Stimulated activated naive CD8-positive, alpha-beta T cell treated with anti-CD3 and anti-CD28 coated beads, Interleukin-15, amount 100 ng/mL, for 72 hours (primary cell): Measurements from ENCODE around the gene PGM3.

Experiments
- ATAC-seq: fragments of 150-1000 bp; cut with Tn5 transposase; 2 replicates; pipeline ENCODE4 v1.10.0; 2021; ENCODE audit warnings: mild to moderate bottlenecking, moderate library complexity
- DNase-seq, 2 donors: peaks; one replicate each; pipeline ENCODE4 v3.0.0; 2021 to 2022
- H3K27ac Mint-ChIP-seq, 2 donors: one replicate each; pipeline ENCODE4 v1.8.0; 2022; ENCODE audit warnings: mild to moderate bottlenecking in 2 of 2, mixed read lengths in 2 of 2, moderate library complexity in 2 of 2
- H3K27me3 Mint-ChIP-seq: one replicate; pipeline ENCODE4 v1.8.0; 2022; ENCODE audit warnings: mixed read lengths
- H3K4me1 Mint-ChIP-seq: one replicate; pipeline ENCODE4 v1.8.0; 2022; ENCODE audit warnings: mild to moderate bottlenecking, mixed read lengths
- H3K4me3 Mint-ChIP-seq, 2 donors: one replicate each; pipeline ENCODE4 v1.8.0; 2022; ENCODE audit warnings: mild to moderate bottlenecking in 2 of 2, mixed read lengths in 2 of 2, moderate library complexity in 1 of 2
- H3K9me3 Mint-ChIP-seq, 2 donors: one replicate each; pipeline ENCODE4 v1.8.0; 2022; ENCODE audit warnings: mixed read lengths in 2 of 2

PGM3 gene

GRCh38 chr6:83153883-83154521 lies 39.1 kb downstream of the PGM3 start:
- Mint-ChIP-seq H3K9me3 (no peaks in the 10 kb centered on the region), H3K27ac (no peak overlapping the region), H3K27me3 (no peaks in the 10 kb centered on the region), H3K4me3 (no peak overlapping the region), H3K4me1 (no peaks in the 10 kb centered on the region)
- DNase-seq (no peak), ATAC-seq (no peak)

GRCh38 chr6:83152913-83153312 lies 40.2 kb downstream of the PGM3 start:
- H3K4me1 Mint-ChIP-seq = no peaks in the 10 kb centered on the region
- DNase-seq = no peak
- no peak overlapping the region for H3K27ac Mint-ChIP-seq
- no peaks in the 10 kb centered on the region for H3K9me3 Mint-ChIP-seq
- H3K4me3 Mint-ChIP-seq = no peak overlapping the region
- no peaks in the 10 kb centered on the region for H3K27me3 Mint-ChIP-seq
- no peak for ATAC-seq

- Mint-ChIP-seq H3K9me3 (no peaks in the 10 kb centered on the region), H3K27ac (no peak overlapping the region), H3K4me1 (no peaks in the 10 kb centered on the region), H3K4me3 (no peak overlapping the region), H3K27me3 (no peaks in the 10 kb centered on the region)
- DNase-seq (no peak), ATAC-seq (no peak)
These were observed 42.0 kb downstream of the PGM3 start for GRCh38 chr6:83151114-83151513.

- DNase-seq (no peak), ATAC-seq (no peak)
- Mint-ChIP-seq H3K4me1 (no peaks in the 10 kb centered on the region), H3K27ac (no peak overlapping the region), H3K9me3 (no peaks in the 10 kb centered on the region), H3K27me3 (no peaks in the 10 kb centered on the region), H3K4me3 (no peak overlapping the region)
These were observed 54.3 kb downstream of the PGM3 start for GRCh38 chr6:83138758-83139157.

- no peak for ATAC-seq
- Mint-ChIP-seq H3K4me3 (no peak overlapping the region), H3K27ac (no peak overlapping the region), H3K9me3 (no peaks in the 10 kb centered on the region), H3K27me3 (no peaks in the 10 kb centered on the region), H3K4me1 (no peaks in the 10 kb centered on the region)
- DNase-seq = no peak
These were observed 54.8 kb downstream of the PGM3 start for GRCh38 chr6:83138118-83138722.

GRCh38 chr6:83132121-83132520 lies 60.9 kb downstream of the PGM3 start:
- DNase-seq (no peak), ATAC-seq (no peak)
- H3K27me3 Mint-ChIP-seq = no peaks in the 10 kb centered on the region
- H3K27ac Mint-ChIP-seq = no peak overlapping the region
- no peak overlapping the region for H3K4me3 Mint-ChIP-seq
- H3K9me3 Mint-ChIP-seq = no peaks in the 10 kb centered on the region
- H3K4me1 Mint-ChIP-seq = no peaks in the 10 kb centered on the region

GRCh38 chr6:83127976-83128375 lies 65.1 kb downstream of the PGM3 start:
- no peak for ATAC-seq
- no peaks in the 10 kb centered on the region for H3K9me3 Mint-ChIP-seq
- H3K27ac Mint-ChIP-seq = no peak overlapping the region
- DNase-seq = no peak
- no peaks in the 10 kb centered on the region for H3K27me3 Mint-ChIP-seq
- no peak overlapping the region for H3K4me3 Mint-ChIP-seq
- no peaks in the 10 kb centered on the region for H3K4me1 Mint-ChIP-seq

GRCh38 chr6:83127258-83127657 lies 65.8 kb downstream of the PGM3 start:
- H3K27ac Mint-ChIP-seq = no peak overlapping the region
- no peaks in the 10 kb centered on the region for H3K9me3 Mint-ChIP-seq
- DNase-seq (no peak), ATAC-seq (no peak)
- no peaks in the 10 kb centered on the region for H3K4me1 Mint-ChIP-seq
- H3K27me3 Mint-ChIP-seq = no peaks in the 10 kb centered on the region
- H3K4me3 Mint-ChIP-seq = no peak overlapping the region

GRCh38 chr6:83126807-83127206 lies 66.3 kb downstream of the PGM3 start:
- H3K4me3 Mint-ChIP-seq = no peak overlapping the region
- no peak for DNase-seq
- ATAC-seq = no peak
- no peaks in the 10 kb centered on the region for H3K4me1 Mint-ChIP-seq
- H3K27ac Mint-ChIP-seq = no peak overlapping the region
- H3K9me3 Mint-ChIP-seq = no peaks in the 10 kb centered on the region
- no peaks in the 10 kb centered on the region for H3K27me3 Mint-ChIP-seq

- Mint-ChIP-seq H3K4me3 (no peak overlapping the region), H3K4me1 (no peaks in the 10 kb centered on the region), H3K27ac (no peak overlapping the region)
These were observed 66.8 kb downstream of the PGM3 start for GRCh38 chr6:83126223-83126622.

GRCh38 chr6:83125425-83125824 lies 67.6 kb downstream of the PGM3 start:
- ATAC-seq (no peak), DNase-seq (no peak)
- no peaks in the 10 kb centered on the region for H3K27me3 Mint-ChIP-seq
- H3K4me1 Mint-ChIP-seq = no peaks in the 10 kb centered on the region
- no peak overlapping the region for H3K27ac Mint-ChIP-seq
- no peak overlapping the region for H3K4me3 Mint-ChIP-seq
- no peaks in the 10 kb centered on the region for H3K9me3 Mint-ChIP-seq

More at GRCh38 chr6:83126223-83126622, 66.8 kb downstream of the PGM3 start:
- ATAC-seq = no peak
- no peak for DNase-seq
- Mint-ChIP-seq H3K9me3 (no peaks in the 10 kb centered on the region), H3K27me3 (no peaks in the 10 kb centered on the region)

GRCh38 chr6:83124553-83124952 lies 68.5 kb downstream of the PGM3 start:
- Mint-ChIP-seq H3K4me1 (no peaks in the 10 kb centered on the region), H3K4me3 (no peak overlapping the region), H3K27ac (no peak overlapping the region), H3K27me3 (no peaks in the 10 kb centered on the region), H3K9me3 (no peaks in the 10 kb centered on the region)
- DNase-seq = no peak
- ATAC-seq = no peak

- H3K27me3 Mint-ChIP-seq = no peaks in the 10 kb centered on the region
- DNase-seq (no peak), ATAC-seq (no peak)
- H3K9me3 Mint-ChIP-seq = no peaks in the 10 kb centered on the region
- H3K4me1 Mint-ChIP-seq = no peaks in the 10 kb centered on the region
- no peak overlapping the region for H3K27ac Mint-ChIP-seq
- H3K4me3 Mint-ChIP-seq = no peak overlapping the region
These were observed 73.2 kb downstream of the PGM3 start for GRCh38 chr6:83119742-83120300.

- ATAC-seq (no peak), DNase-seq (no peak)
- Mint-ChIP-seq H3K4me1 (no peaks in the 10 kb centered on the region), H3K9me3 (no peaks in the 10 kb centered on the region), H3K27ac (no peak overlapping the region), H3K27me3 (no peaks in the 10 kb centered on the region), H3K4me3 (no peak overlapping the region)
These were observed 75.3 kb downstream of the PGM3 start for GRCh38 chr6:83117802-83118201.
